ENCODE results near the gene TMC1.
A peak's percentile ranks its signal among the peaks of the same experiment; 100 is the strongest.
"Not testable (repeated sequence)": the region's sequence is repeated elsewhere in the genome, so short reads cannot be mapped to it uniquely, and the experiment has no call there.

TMC1 gene

GRCh38 chr9:72521416-72521815, at the start of gene TMC1:
Gene TMC1, plus strand, starts transcription at chr9:72521608. Its CDS starts 127,041 bp downstream, at chr9:72648649.
- intact Hi-C loops (cut with micrococcal nuclease): not testable (repeated sequence)

GRCh38 chr9:72473474-72474261, 47.7 kb upstream of the TMC1 start:
- H3K27me3 Mint-ChIP-seq: no peaks in the 10 kb centered on the region
- no peaks in the 10 kb centered on the region for H3K36me3 Mint-ChIP-seq (ENCODE audit: low read depth)
- intact Hi-C loops (cut with micrococcal nuclease): no loop called here
- H3K27ac Mint-ChIP-seq: peak overlapping the region; percentile 83
- H3K4me1 Mint-ChIP-seq (ENCODE audit: low read depth): peaks cover 34% of the 10 kb centered on the region
- H3K9me3 Mint-ChIP-seq: no peaks in the 10 kb centered on the region
- no peak overlapping the region for H3K4me3 Mint-ChIP-seq

More at GRCh38 chr9:72521416-72521815, at the start of gene TMC1:
- H3K36me3 Mint-ChIP-seq (ENCODE audit: low read depth); H3K9me3 Mint-ChIP-seq; H3K27ac Mint-ChIP-seq; H3K27me3 Mint-ChIP-seq; H3K4me3 Mint-ChIP-seq: not testable (repeated sequence)
- peaks cover 30% of the 10 kb centered on the region for H3K4me1 Mint-ChIP-seq (ENCODE audit: low read depth)

- no peak overlapping the region for H3K4me3 Mint-ChIP-seq
- no peaks in the 10 kb centered on the region for H3K36me3 Mint-ChIP-seq (ENCODE audit: low read depth)
- intact Hi-C loops (cut with micrococcal nuclease): loop anchor here (5.0 kb wide), 1 partner anchor 32 kb away; no protein-coding TSS in a partner anchor
- H3K27ac Mint-ChIP-seq: peak overlapping the region; percentile 83
- H3K9me3 Mint-ChIP-seq: no peaks in the 10 kb centered on the region
- no peaks in the 10 kb centered on the region for H3K27me3 Mint-ChIP-seq
- peaks cover 34% of the 10 kb centered on the region for H3K4me1 Mint-ChIP-seq (ENCODE audit: low read depth)
Observed at GRCh38 chr9:72474676-72475075, 46.7 kb upstream of the TMC1 start.

- intact Hi-C loops (cut with micrococcal nuclease): loop anchor here (5.0 kb wide), 1 partner anchor 34 kb away; no protein-coding TSS in a partner anchor
- Mint-ChIP-seq H3K27me3 (no peaks in the 10 kb centered on the region), H3K27ac (no peak overlapping the region), H3K4me3 (no peak overlapping the region), H3K36me3 (ENCODE audit: low read depth) (no peaks in the 10 kb centered on the region), H3K9me3 (no peaks in the 10 kb centered on the region), H3K4me1 (ENCODE audit: low read depth) (peaks cover 34% of the 10 kb centered on the region)
Observed at GRCh38 chr9:72476100-72476499, 45.3 kb upstream of the TMC1 start.

GRCh38 chr9:72476617-72477437, 44.6 kb upstream of the TMC1 start:
- Mint-ChIP-seq H3K4me3 (no peak overlapping the region), H3K27ac (peak overlapping the region; percentile 75), H3K9me3 (no peaks in the 10 kb centered on the region), H3K36me3 (ENCODE audit: low read depth) (no peaks in the 10 kb centered on the region), H3K4me1 (ENCODE audit: low read depth) (peaks cover 29% of the 10 kb centered on the region), H3K27me3 (no peaks in the 10 kb centered on the region)
- intact Hi-C loops (cut with micrococcal nuclease): loop anchor here (5.0 kb wide), 1 partner anchor 35 kb away; no protein-coding TSS in a partner anchor

- intact Hi-C loops (cut with micrococcal nuclease): loop anchor here (5.0 kb wide), 1 partner anchor 36 kb away; no protein-coding TSS in a partner anchor
- H3K9me3 Mint-ChIP-seq: no peaks in the 10 kb centered on the region
- no peak overlapping the region for H3K4me3 Mint-ChIP-seq
- no peaks in the 10 kb centered on the region for H3K27me3 Mint-ChIP-seq
- H3K4me1 Mint-ChIP-seq (ENCODE audit: low read depth): peaks cover 24% of the 10 kb centered on the region
- peak overlapping the region; percentile 75 for H3K27ac Mint-ChIP-seq
- no peaks in the 10 kb centered on the region for H3K36me3 Mint-ChIP-seq (ENCODE audit: low read depth)
Observed at GRCh38 chr9:72477930-72478518, 43.4 kb upstream of the TMC1 start.

- Mint-ChIP-seq H3K9me3 (no peaks in the 10 kb centered on the region), H3K27me3 (no peaks in the 10 kb centered on the region), H3K4me3 (no peak overlapping the region), H3K36me3 (ENCODE audit: low read depth) (no peaks in the 10 kb centered on the region), H3K4me1 (ENCODE audit: low read depth) (peaks cover 18% of the 10 kb centered on the region), H3K27ac (no peak overlapping the region)
- intact Hi-C loops (cut with micrococcal nuclease): loop anchor here (5.0 kb wide), 1 partner anchor 37 kb away; no protein-coding TSS in a partner anchor
Observed at GRCh38 chr9:72478966-72479365, 42.4 kb upstream of the TMC1 start.

- H3K27ac Mint-ChIP-seq; intact Hi-C loops (cut with micrococcal nuclease); H3K4me3 Mint-ChIP-seq: not testable (repeated sequence)
Observed at GRCh38 chr9:72480261-72480660, 41.1 kb upstream of the TMC1 start.

GRCh38 chr9:72480921-72481320, 40.5 kb upstream of the TMC1 start:
- Mint-ChIP-seq H3K4me1 (ENCODE audit: low read depth) (peaks cover 14% of the 10 kb centered on the region), H3K36me3 (ENCODE audit: low read depth) (no peaks in the 10 kb centered on the region), H3K27ac (no peak overlapping the region), H3K9me3 (no peaks in the 10 kb centered on the region), H3K27me3 (no peaks in the 10 kb centered on the region), H3K4me3 (no peak overlapping the region)
- intact Hi-C loops (cut with micrococcal nuclease): no loop called here

More at GRCh38 chr9:72480261-72480660, 41.1 kb upstream of the TMC1 start:
- peaks cover 14% of the 10 kb centered on the region for H3K4me1 Mint-ChIP-seq (ENCODE audit: low read depth)
- not testable (repeated sequence) for H3K9me3 Mint-ChIP-seq; H3K27me3 Mint-ChIP-seq; H3K36me3 Mint-ChIP-seq (ENCODE audit: low read depth)

- Mint-ChIP-seq H3K27ac (no peak overlapping the region), H3K36me3 (ENCODE audit: low read depth) (no peaks in the 10 kb centered on the region), H3K27me3 (no peaks in the 10 kb centered on the region), H3K9me3 (no peaks in the 10 kb centered on the region), H3K4me3 (no peak overlapping the region), H3K4me1 (ENCODE audit: low read depth) (peaks cover 6% of the 10 kb centered on the region)
- intact Hi-C loops (cut with micrococcal nuclease): no loop called here
Observed at GRCh38 chr9:72485821-72486593, 35.4 kb upstream of the TMC1 start.

- Mint-ChIP-seq H3K27ac (no peak overlapping the region), H3K9me3 (no peaks in the 10 kb centered on the region)
Observed at GRCh38 chr9:72486594-72486955, 34.8 kb upstream of the TMC1 start.

GRCh38 chr9:72487665-72488064, 33.7 kb upstream of the TMC1 start:
- H3K27ac Mint-ChIP-seq; H3K27me3 Mint-ChIP-seq; H3K9me3 Mint-ChIP-seq; H3K4me3 Mint-ChIP-seq; H3K36me3 Mint-ChIP-seq (ENCODE audit: low read depth); H3K4me1 Mint-ChIP-seq (ENCODE audit: low read depth); intact Hi-C loops (cut with micrococcal nuclease): not testable (repeated sequence)

More at GRCh38 chr9:72486594-72486955, 34.8 kb upstream of the TMC1 start:
- Mint-ChIP-seq H3K27me3 (no peaks in the 10 kb centered on the region), H3K4me3 (no peak overlapping the region), H3K36me3 (ENCODE audit: low read depth) (no peaks in the 10 kb centered on the region), H3K4me1 (ENCODE audit: low read depth) (peaks cover 6% of the 10 kb centered on the region)
- intact Hi-C loops (cut with micrococcal nuclease): no loop called here

- Mint-ChIP-seq H3K4me1 (ENCODE audit: low read depth) (no peaks in the 10 kb centered on the region), H3K9me3 (no peaks in the 10 kb centered on the region), H3K36me3 (ENCODE audit: low read depth) (no peaks in the 10 kb centered on the region), H3K27me3 (no peaks in the 10 kb centered on the region), H3K27ac (no peak overlapping the region), H3K4me3 (no peak overlapping the region)
- intact Hi-C loops (cut with micrococcal nuclease): no loop called here
Observed at GRCh38 chr9:72489986-72490385, 31.4 kb upstream of the TMC1 start.

All from dendritic cell treated with granulocyte-macrophage colony-stimulating factor and Interleukin-4, amounts not matched to agents 40 ng/mL and 50 ng/mL, for 4 days (primary cell).